H9 (cell line): Measurements from ENCODE around the gene SH3PXD2B. TPM values are rescaled to one million over a fixed set of nuclear protein-coding genes. Genes with fewer than 3 reads are reported as not detected.
"Not testable (repeated sequence)": the region's sequence is repeated elsewhere in the genome, so short reads cannot be mapped to it uniquely, and the experiment has no call there.

ENCODE experiments used
- DNase-seq: peaks from one replicate; pipeline ENCODE4 v3.0.0-alpha.2; 2017
- H2AFZ ChIP-seq: one replicate; pipeline ENCODE4 v1.6.1; 2013; ENCODE audit warnings: mild to moderate bottlenecking, low read length, control low read depth, moderate library complexity
- H2AK5ac ChIP-seq: 2 replicates; pipeline ENCODE4 v1.6.1; 2013; ENCODE audit warnings: low read length, control low read depth, mixed read lengths; ENCODE audit not compliant: insufficient read length
- H2BK120ac ChIP-seq: one replicate; pipeline ENCODE4 v1.6.1; 2013; ENCODE audit warnings: low read depth, mild to moderate bottlenecking, low read length, control low read depth, inconsistent platforms; ENCODE audit not compliant: poor library complexity, severe bottlenecking
- H2BK12ac ChIP-seq: 2 replicates; pipeline ENCODE4 v1.6.1; 2013; ENCODE audit warnings: low read length, control low read depth, mixed read lengths, low read depth; ENCODE audit not compliant: insufficient read length
- H2BK15ac ChIP-seq: 2 replicates; pipeline ENCODE4 v1.6.1; 2013; ENCODE audit warnings: low read depth, low read length, control low read depth
- H2BK20ac ChIP-seq: one replicate; pipeline ENCODE4 v1.6.1; 2013; ENCODE audit warnings: low read depth, mild to moderate bottlenecking, low read length, control low read depth, inconsistent platforms; ENCODE audit not compliant: poor library complexity, severe bottlenecking
- H2BK5ac ChIP-seq: 2 replicates; pipeline ENCODE4 v1.6.1; 2013; ENCODE audit warnings: low read length, control low read depth, mixed read lengths; ENCODE audit not compliant: insufficient read length
- H3K14ac ChIP-seq: 2 replicates; pipeline ENCODE4 v1.6.1; 2013; ENCODE audit warnings: low read length, control low read depth; ENCODE audit not compliant: insufficient read depth
- H3K18ac ChIP-seq: 2 replicates; pipeline ENCODE4 v1.6.1; 2013; ENCODE audit warnings: low read depth, mild to moderate bottlenecking, mixed read lengths, low read length, control low read depth; ENCODE audit not compliant: insufficient read length
- H3K23ac ChIP-seq: 2 replicates; pipeline ENCODE4 v1.6.1; 2013; ENCODE audit warnings: low read length, control low read depth, mixed read lengths, low read depth; ENCODE audit not compliant: insufficient read length
- H3K23me2 ChIP-seq: 2 replicates; pipeline ENCODE4 v1.6.1; 2013; ENCODE audit warnings: low read depth, mild to moderate bottlenecking, mixed read lengths, low read length, control low read depth; ENCODE audit not compliant: insufficient read length, poor library complexity, severe bottlenecking
- H3K27ac ChIP-seq: 2 replicates; pipeline ENCODE4 v1.5.1; 2013; ENCODE audit warnings: low read length, control low read depth, mixed read lengths, low read depth; ENCODE audit not compliant: insufficient read length
- H3K27me3 ChIP-seq: 2 replicates; pipeline ENCODE4 v1.6.1; 2013; ENCODE audit warnings: low read length, control low read depth, inconsistent platforms; ENCODE audit not compliant: insufficient read depth
- H3K4ac ChIP-seq: 2 replicates; pipeline ENCODE4 v1.6.1; 2013; ENCODE audit warnings: low read depth, mild to moderate bottlenecking, control low read depth, inconsistent platforms, low read length, moderate library complexity
- H3K4me1 ChIP-seq: 2 replicates; pipeline ENCODE4 v1.6.1; 2013; ENCODE audit warnings: low read length, control low read depth, inconsistent platforms; ENCODE audit not compliant: insufficient read depth
- H3K4me2 ChIP-seq: 2 replicates; pipeline ENCODE4 v1.6.1; 2013; ENCODE audit warnings: low read length, control low read depth, mixed read lengths; ENCODE audit not compliant: insufficient read length, insufficient read depth
- H3K56ac ChIP-seq: 2 replicates; pipeline ENCODE4 v1.6.1; 2013; ENCODE audit warnings: low read depth, mild to moderate bottlenecking, mixed read lengths, low read length, control low read depth; ENCODE audit not compliant: insufficient read length
- H3K79me1 ChIP-seq: 2 replicates; pipeline ENCODE4 v1.6.1; 2013; ENCODE audit warnings: low read depth, mild to moderate bottlenecking, moderate library complexity, low read length, control low read depth, inconsistent platforms; ENCODE audit not compliant: insufficient read depth, poor library complexity, severe bottlenecking
- H3K79me2 ChIP-seq: 2 replicates; pipeline ENCODE4 v1.6.1; 2013; ENCODE audit warnings: low read length, control low read depth, inconsistent platforms; ENCODE audit not compliant: insufficient read depth
- H3K9ac ChIP-seq: 2 replicates; pipeline ENCODE4 v1.6.1; 2013; ENCODE audit warnings: low read length, control low read depth, mixed read lengths; ENCODE audit not compliant: insufficient read length; ENCODE audit errors: extremely low read depth
- H3K9me3 ChIP-seq: one replicate; pipeline ENCODE4 v1.6.1; 2013; ENCODE audit warnings: low read depth, low read length, inconsistent platforms; ENCODE audit not compliant: control insufficient read depth
- H3T11ph ChIP-seq: one replicate; pipeline ENCODE4 v1.6.1; 2013; ENCODE audit warnings: mild to moderate bottlenecking, low read length, control low read depth, inconsistent platforms
- H4K20me1 ChIP-seq: one replicate; pipeline ENCODE4 v1.6.1; 2013; ENCODE audit not compliant: control insufficient read depth, insufficient read length, insufficient read depth
- H4K5ac ChIP-seq: 2 replicates; pipeline ENCODE4 v1.6.1; 2013; ENCODE audit warnings: low read depth, mild to moderate bottlenecking, mixed read lengths, low read length, control low read depth; ENCODE audit not compliant: insufficient read length
- H4K8ac ChIP-seq: replicated peaks from 2 replicates; pipeline ENCODE4 v1.6.1; 2013; ENCODE audit warnings: low read length, control low read depth, mixed read lengths, low read depth; ENCODE audit not compliant: insufficient read length
- H4K91ac ChIP-seq: 2 replicates; pipeline ENCODE4 v1.6.1; 2013; ENCODE audit warnings: low read depth, mild to moderate bottlenecking, moderate library complexity, mixed read lengths, low read length, control low read depth; ENCODE audit not compliant: insufficient read length
- H3K27ac Mint-ChIP-seq, 3 experiments: 2 replicates in 2 of 3; 3 replicates in 1 of 3; pipeline ENCODE4 v1.8.0; 2020 to 2021; ENCODE audit warnings: mixed read lengths in 3 of 3, mild to moderate bottlenecking in 1 of 3, moderate library complexity in 1 of 3
- H3K27me3 Mint-ChIP-seq: 2 replicates; pipeline ENCODE4 v1.8.0; 2021; ENCODE audit warnings: low read depth, mild to moderate bottlenecking, moderate library complexity, mixed read lengths
- H3K36me3 Mint-ChIP-seq, 3 experiments: 2 replicates in 2 of 3; 3 replicates in 1 of 3; pipeline ENCODE4 v1.8.0; 2020 to 2021; ENCODE audit warnings: low read depth in 3 of 3, mixed read lengths in 3 of 3; ENCODE audit not compliant: insufficient read depth in 1 of 3
- H3K4me1 Mint-ChIP-seq, 2 experiments: 2 replicates each; pipeline ENCODE4 v1.8.0; 2020; ENCODE audit warnings: mixed read lengths in 2 of 2
- H3K4me3 Mint-ChIP-seq, 2 experiments: 2 replicates in 1 of 2; 3 replicates in 1 of 2; pipeline ENCODE4 v1.8.0; 2020 to 2021; ENCODE audit warnings: mild to moderate bottlenecking in 2 of 2, mixed read lengths in 2 of 2, moderate library complexity in 1 of 2
- H3K9me3 Mint-ChIP-seq, 2 experiments: 2 replicates in 1 of 2; 3 replicates in 1 of 2; pipeline ENCODE4 v1.8.0; 2020; ENCODE audit warnings: mild to moderate bottlenecking in 2 of 2, mixed read lengths in 2 of 2, moderate library complexity in 1 of 2
- WGBS: extraction: QIAGEN DNeasy Blood & Tissue Kit; methylation state at CpG from one replicate; pipeline ENCODE4 v1.1.7; 2013; ENCODE audit warnings: missing lambda C conversion rate, low lambda C conversion rate, mixed read lengths; ENCODE audit not compliant: insufficient read length; ENCODE audit errors: extremely low coverage; 5-methylcytosine and 5-hydroxymethylcytosine counted together
- total RNA-seq: library from RNA; stranded (reverse); gene quantifications from 2 replicates; pipeline ENCODE4 v1.2.1, GENCODE V29; 2021
- TF ChIP-seq, protein P1 (sequence below): fragments of 200-600 bp; sonication (generic); conservative IDR thresholded peaks from 3 replicates; pipeline ENCODE4 v1.8.0; 2021; ENCODE audit warnings: antibody characterized with exemption, mild to moderate bottlenecking

Gene SH3PXD2B
- total RNA-seq, 1 experiment from 2014 or later, result 49.0 TPM

DNA sequence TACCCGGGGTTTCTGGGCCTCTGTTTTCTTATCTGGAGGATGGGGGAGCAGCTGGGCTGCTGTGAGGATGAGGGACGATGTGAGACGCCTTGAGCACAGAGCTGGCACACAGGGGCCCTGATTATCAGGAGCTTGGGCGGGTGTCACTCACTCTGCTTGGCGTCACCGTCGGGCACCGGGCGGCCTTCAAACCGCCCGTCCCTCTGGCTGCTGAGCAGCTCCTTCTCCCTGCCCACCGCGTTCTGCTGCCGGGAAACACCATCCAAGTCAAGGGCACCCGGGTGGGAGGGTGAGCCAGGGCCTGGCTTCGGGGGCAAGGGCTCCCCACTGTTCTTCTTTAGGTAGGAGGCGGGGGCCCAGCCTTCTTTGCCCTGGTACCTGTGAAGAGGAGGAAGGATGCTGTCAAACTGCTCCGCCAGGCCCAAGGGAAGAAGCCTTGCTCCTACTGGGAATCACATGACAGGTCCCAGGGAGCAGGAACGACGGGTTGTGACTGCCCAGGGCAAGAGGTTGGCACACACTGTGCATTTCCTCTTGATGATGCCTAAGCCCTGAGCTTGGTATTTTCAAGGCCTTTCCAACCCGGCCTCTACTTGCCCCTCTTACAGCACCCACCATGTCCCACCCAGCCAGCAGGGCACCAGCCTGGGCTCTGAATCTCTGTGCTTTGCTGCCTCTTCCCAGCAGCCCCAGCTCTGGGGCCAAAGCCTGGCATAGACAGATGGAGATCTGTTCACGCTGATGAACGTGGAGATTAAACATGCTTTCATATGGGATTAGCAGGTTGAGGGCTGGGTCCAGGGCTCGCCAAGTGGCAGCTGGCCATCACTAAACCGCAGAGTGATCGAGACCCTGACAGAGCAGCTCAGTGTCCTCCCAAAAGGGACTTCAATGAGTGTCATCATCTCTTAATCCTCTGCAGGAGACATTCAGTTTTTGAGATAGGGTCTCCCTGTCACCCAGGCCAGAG, 103.8 kb downstream of the SH3PXD2B start:
- H3K27ac Mint-ChIP-seq, result no peak overlapping the region
- Histone ChIP-seq H3K18ac (no peak overlapping the region), H3K27me3 (no peaks in the 10 kb centered on the region), H3K23me2 (no peaks in the 10 kb centered on the region), H2BK20ac (no peak overlapping the region), H2AFZ (no peak overlapping the region), H2BK15ac (no peak overlapping the region), H4K91ac (no peak overlapping the region), H3K79me1 (no peaks in the 10 kb centered on the region), H3K4me1 (no peaks in the 10 kb centered on the region), H3K4me2 (no peak overlapping the region), H4K8ac (no peak overlapping the region), H2BK5ac (no peak overlapping the region), H3K27ac (no peak overlapping the region), H3T11ph (no peak overlapping the region), H3K56ac (no peak overlapping the region), H3K9me3 (no peaks in the 10 kb centered on the region), H2BK120ac (no peak overlapping the region), H4K5ac (no peak overlapping the region), H3K79me2 (no peaks in the 10 kb centered on the region), H3K23ac (no peak overlapping the region), H2BK12ac (no peak overlapping the region), H3K14ac (no peak overlapping the region), H2AK5ac (no peak overlapping the region), H3K9ac (no peak overlapping the region), H4K20me1 (no peaks in the 10 kb centered on the region), H3K4ac (no peak overlapping the region)
- TF ChIP-seq, protein P1, sequence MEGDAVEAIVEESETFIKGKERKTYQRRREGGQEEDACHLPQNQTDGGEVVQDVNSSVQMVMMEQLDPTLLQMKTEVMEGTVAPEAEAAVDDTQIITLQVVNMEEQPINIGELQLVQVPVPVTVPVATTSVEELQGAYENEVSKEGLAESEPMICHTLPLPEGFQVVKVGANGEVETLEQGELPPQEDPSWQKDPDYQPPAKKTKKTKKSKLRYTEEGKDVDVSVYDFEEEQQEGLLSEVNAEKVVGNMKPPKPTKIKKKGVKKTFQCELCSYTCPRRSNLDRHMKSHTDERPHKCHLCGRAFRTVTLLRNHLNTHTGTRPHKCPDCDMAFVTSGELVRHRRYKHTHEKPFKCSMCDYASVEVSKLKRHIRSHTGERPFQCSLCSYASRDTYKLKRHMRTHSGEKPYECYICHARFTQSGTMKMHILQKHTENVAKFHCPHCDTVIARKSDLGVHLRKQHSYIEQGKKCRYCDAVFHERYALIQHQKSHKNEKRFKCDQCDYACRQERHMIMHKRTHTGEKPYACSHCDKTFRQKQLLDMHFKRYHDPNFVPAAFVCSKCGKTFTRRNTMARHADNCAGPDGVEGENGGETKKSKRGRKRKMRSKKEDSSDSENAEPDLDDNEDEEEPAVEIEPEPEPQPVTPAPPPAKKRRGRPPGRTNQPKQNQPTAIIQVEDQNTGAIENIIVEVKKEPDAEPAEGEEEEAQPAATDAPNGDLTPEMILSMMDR, result no peak
- no peaks in the 10 kb centered on the region for H3K4me1 Mint-ChIP-seq
- H3K27me3 Mint-ChIP-seq, result no peaks in the 10 kb centered on the region
- no peak overlapping the region for H3K4me3 Mint-ChIP-seq
- no CpG with 5 or more reads among the region's 26 CpGs for WGBS
- no peaks in the 10 kb centered on the region for H3K9me3 Mint-ChIP-seq
- peaks cover 41 to 82% (median 76%) of the 10 kb centered on the region in 3 experiments for H3K36me3 Mint-ChIP-seq
- no peak for DNase-seq

DNA sequence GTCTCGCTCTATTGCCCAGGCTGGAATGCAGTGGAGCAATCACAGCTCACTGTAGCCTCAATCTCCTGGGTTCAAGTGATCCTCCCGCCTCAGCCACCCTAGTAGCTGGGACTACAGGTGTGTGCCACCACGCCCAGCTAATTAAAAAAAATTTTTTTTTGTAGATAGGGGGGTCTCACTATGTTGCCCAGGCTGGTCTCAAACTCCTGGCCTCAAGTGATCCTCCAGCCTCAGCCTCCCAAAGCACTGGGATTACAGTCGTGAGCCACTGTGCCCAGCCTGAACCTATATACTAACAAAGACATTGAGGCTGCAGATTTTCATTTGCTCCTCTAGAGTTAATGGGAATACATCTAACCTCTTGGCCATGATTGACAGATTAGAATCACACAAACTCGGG, 105.6 kb downstream of the SH3PXD2B start:
- not testable (repeated sequence) for H3K4me1 ChIP-seq, H3K14ac ChIP-seq, H2AK5ac ChIP-seq, H4K8ac ChIP-seq, H3K27me3 ChIP-seq, H2BK20ac ChIP-seq, H4K5ac ChIP-seq, H3K56ac ChIP-seq, H3K4me3 Mint-ChIP-seq, H3K23ac ChIP-seq, H2BK120ac ChIP-seq, H2BK12ac ChIP-seq, H3K79me2 ChIP-seq, H3K27ac ChIP-seq, DNase-seq, H2AFZ ChIP-seq, H3K9ac ChIP-seq, H3K4me1 Mint-ChIP-seq, H3K9me3 Mint-ChIP-seq, H3K4me2 ChIP-seq, H4K91ac ChIP-seq, H2BK5ac ChIP-seq, H3K27ac Mint-ChIP-seq, H2BK15ac ChIP-seq, H4K20me1 ChIP-seq, H3K9me3 ChIP-seq, H3K4ac ChIP-seq, H3K18ac ChIP-seq, H3K79me1 ChIP-seq, H3T11ph ChIP-seq, H3K27me3 Mint-ChIP-seq, H3K23me2 ChIP-seq
- no CpG with 5 or more reads among the region's 5 CpGs for WGBS
- H3K36me3 Mint-ChIP-seq, result peaks cover 31 to 80% (median 68%) of the 10 kb centered on the region in 3 experiments; a peak in 6 of 7 replicates
